Liver (tissue), 3 donors: Measurements from ENCODE around the gene PDE4D.

Source experiments
- EGR1 ChIP-seq, 2 donors: IDR thresholded peaks; 2 replicates each; pipeline ENCODE4 v1.6.1; 2016 to 2018; ENCODE audit warnings: antibody characterized with exemption in 2 of 2, low read depth in 2 of 2
- HNF4A ChIP-seq, 2 donors: conservative IDR thresholded peaks; 2 replicates each; pipeline ENCODE4 v1.6.1; 2016; ENCODE audit warnings: antibody characterized with exemption in 2 of 2, mild to moderate bottlenecking in 2 of 2
- RAD21 ChIP-seq, 2 donors: IDR thresholded peaks; 2 replicates each; pipeline ENCODE4 v1.6.1; 2016; ENCODE audit warnings: antibody characterized with exemption in 2 of 2, mild to moderate bottlenecking in 2 of 2
- SP1 ChIP-seq: IDR thresholded peaks from 2 replicates; pipeline ENCODE4 v1.6.1; 2018; ENCODE audit warnings: antibody characterized with exemption, mild to moderate bottlenecking
- TAF1 ChIP-seq: conservative IDR thresholded peaks from 2 replicates; pipeline ENCODE4 v1.6.1; 2016; ENCODE audit warnings: antibody characterized with exemption, mild to moderate bottlenecking
- YY1 ChIP-seq: IDR thresholded peaks from 2 replicates; pipeline ENCODE4 v1.6.1; 2016; ENCODE audit warnings: antibody characterized with exemption, mild to moderate bottlenecking
- TF ChIP-seq, protein P1 (sequence below): fragments of 150-350 bp; IDR thresholded peaks from 2 replicates; pipeline ENCODE4 v1.5.1; 2017; ENCODE audit warnings: improper control_type of control experiment, low read depth, low read length; ENCODE audit not compliant: missing input control
- TF ChIP-seq, protein P2 (sequence below): IDR thresholded peaks from 2 replicates; pipeline ENCODE4 v1.6.1; 2016; ENCODE audit warnings: antibody characterized with exemption
- donor health status: healthy.
- donor health status: healthy.

DNA sequence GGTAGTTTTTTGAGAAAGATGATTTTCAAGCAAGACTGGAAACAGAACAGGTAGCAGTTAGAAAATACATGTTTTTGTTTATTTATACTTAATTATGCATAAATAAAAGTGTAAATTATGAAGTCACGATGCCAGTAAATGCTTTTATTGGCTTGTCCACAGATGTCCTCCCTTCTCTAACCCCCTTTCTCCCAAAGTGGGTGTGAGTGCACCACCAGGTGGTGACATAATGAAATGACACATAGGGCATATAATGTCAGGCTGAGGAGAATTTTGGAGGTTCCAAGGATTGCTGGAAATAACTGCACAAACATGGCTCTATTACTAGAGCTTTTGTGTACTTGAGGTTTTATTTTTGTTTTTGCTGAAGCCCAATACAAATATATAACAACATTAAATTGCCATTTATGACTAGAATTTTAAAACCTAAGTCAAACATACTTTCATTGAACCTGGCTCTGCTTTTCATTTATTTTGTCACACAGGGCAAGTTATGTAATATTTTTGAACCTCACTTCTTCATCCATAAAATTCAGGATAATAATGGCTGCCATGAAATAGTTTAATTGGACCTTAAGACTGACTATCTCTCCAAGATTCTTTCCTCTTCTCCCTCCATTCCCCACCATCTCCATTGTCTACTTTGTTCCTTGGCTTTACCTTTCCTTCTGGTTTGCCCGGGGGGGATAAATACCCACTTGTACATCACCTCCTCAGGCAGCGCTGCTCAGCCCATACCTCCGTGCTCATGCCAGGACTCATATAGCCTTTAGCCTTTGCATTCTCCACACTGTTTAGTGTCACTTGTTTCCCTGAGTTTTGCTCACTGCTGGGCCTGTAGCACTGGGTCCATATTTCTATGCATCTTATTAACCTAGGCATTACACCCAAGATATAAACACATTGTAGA is 168.8 kb downstream of the PDE4D start:
- TF ChIP-seq SP1 (no peak), TAF1 (no peak), RAD21 (IDR thresholded peaks at IDR 0.05) (peak; percentile 63 to 89), YY1 (no peak), EGR1 (IDR thresholded peaks at IDR 0.05; ENCODE audit: low read depth in 2 of 2) (no peak), HNF4A (conservative IDR thresholded peaks at IDR 0.05) (no peak)
- TF ChIP-seq, protein P1, sequence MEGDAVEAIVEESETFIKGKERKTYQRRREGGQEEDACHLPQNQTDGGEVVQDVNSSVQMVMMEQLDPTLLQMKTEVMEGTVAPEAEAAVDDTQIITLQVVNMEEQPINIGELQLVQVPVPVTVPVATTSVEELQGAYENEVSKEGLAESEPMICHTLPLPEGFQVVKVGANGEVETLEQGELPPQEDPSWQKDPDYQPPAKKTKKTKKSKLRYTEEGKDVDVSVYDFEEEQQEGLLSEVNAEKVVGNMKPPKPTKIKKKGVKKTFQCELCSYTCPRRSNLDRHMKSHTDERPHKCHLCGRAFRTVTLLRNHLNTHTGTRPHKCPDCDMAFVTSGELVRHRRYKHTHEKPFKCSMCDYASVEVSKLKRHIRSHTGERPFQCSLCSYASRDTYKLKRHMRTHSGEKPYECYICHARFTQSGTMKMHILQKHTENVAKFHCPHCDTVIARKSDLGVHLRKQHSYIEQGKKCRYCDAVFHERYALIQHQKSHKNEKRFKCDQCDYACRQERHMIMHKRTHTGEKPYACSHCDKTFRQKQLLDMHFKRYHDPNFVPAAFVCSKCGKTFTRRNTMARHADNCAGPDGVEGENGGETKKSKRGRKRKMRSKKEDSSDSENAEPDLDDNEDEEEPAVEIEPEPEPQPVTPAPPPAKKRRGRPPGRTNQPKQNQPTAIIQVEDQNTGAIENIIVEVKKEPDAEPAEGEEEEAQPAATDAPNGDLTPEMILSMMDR, result peak; percentile 57
- TF ChIP-seq, protein P2, sequence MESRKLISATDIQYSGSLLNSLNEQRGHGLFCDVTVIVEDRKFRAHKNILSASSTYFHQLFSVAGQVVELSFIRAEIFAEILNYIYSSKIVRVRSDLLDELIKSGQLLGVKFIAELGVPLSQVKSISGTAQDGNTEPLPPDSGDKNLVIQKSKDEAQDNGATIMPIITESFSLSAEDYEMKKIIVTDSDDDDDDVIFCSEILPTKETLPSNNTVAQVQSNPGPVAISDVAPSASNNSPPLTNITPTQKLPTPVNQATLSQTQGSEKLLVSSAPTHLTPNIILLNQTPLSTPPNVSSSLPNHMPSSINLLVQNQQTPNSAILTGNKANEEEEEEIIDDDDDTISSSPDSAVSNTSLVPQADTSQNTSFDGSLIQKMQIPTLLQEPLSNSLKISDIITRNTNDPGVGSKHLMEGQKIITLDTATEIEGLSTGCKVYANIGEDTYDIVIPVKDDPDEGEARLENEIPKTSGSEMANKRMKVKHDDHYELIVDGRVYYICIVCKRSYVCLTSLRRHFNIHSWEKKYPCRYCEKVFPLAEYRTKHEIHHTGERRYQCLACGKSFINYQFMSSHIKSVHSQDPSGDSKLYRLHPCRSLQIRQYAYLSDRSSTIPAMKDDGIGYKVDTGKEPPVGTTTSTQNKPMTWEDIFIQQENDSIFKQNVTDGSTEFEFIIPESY, result no peak
